ENCODE data around the gene IRAK3. TPM values are rescaled to one million over a fixed set of nuclear protein-coding genes. Genes with fewer than 3 reads are reported as not detected.

IRAK3 gene
- total RNA-seq, 1 experiment from 2014 or later, result 0.44 TPM

DNA sequence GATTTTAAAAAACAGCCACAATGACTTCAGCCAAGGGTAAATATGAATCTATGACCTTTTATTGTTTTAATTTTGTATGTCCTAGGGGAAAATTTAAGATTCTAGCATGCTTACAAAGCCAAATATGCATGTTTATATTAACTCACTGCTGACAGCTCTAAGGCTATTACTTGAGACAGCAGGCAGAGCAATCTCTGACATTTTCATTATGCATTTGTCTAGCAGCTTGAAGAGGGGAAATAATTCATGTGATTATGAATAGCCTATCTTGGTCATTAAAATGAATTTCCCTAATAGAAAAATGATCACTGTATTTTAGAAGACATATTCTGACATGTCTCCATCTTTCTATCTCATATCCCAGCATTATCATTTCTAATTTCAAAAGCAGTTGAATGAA is 66.7 kb downstream of the IRAK3 start:
- Mint-ChIP-seq H3K4me3 (no peak overlapping the region), H3K4me1 (peaks cover 7 to 8% of the 10 kb centered on the region in 2 experiments), H3K36me3 (ENCODE audit: insufficient read depth in 1 of 3, low read depth in 3 of 3) (no peaks in the 10 kb centered on the region), H3K9me3 (no peaks in the 10 kb centered on the region), H3K27me3 (ENCODE audit: low read depth) (no peaks in the 10 kb centered on the region), H3K27ac (no peak overlapping the region)
- Histone ChIP-seq H3K23ac (ENCODE audit: insufficient read length, low read depth, low read length) (no peak overlapping the region), H4K8ac (replicated peaks; ENCODE audit: insufficient read length, low read depth, low read length) (no peak overlapping the region), H3K4ac (ENCODE audit: low read depth, low read length) (no peak overlapping the region), H2BK20ac (ENCODE audit: low read depth, low read length, poor library complexity, severe bottlenecking) (no peak overlapping the region), H2BK120ac (ENCODE audit: low read depth, low read length, poor library complexity, severe bottlenecking) (no peak overlapping the region), H3K56ac (ENCODE audit: insufficient read length, low read depth, low read length) (no peak overlapping the region), H3K79me2 (ENCODE audit: insufficient read depth, low read length) (no peaks in the 10 kb centered on the region), H2AK5ac (ENCODE audit: insufficient read length, low read length) (no peak overlapping the region), H3K27ac (ENCODE audit: insufficient read length, low read depth, low read length) (no peak overlapping the region), H3K14ac (ENCODE audit: insufficient read depth, low read length) (no peak overlapping the region), H2BK5ac (ENCODE audit: insufficient read length, low read length) (no peak overlapping the region), H3K23me2 (ENCODE audit: insufficient read length, low read depth, low read length, poor library complexity, severe bottlenecking) (no peaks in the 10 kb centered on the region), H2BK12ac (ENCODE audit: insufficient read length, low read depth, low read length) (no peak overlapping the region), H4K91ac (ENCODE audit: insufficient read length, low read depth, low read length) (no peak overlapping the region), H3K18ac (ENCODE audit: insufficient read length, low read depth, low read length) (no peak overlapping the region), H3K9me3 (ENCODE audit: control insufficient read depth, low read depth, low read length) (no peaks in the 10 kb centered on the region), H3K27me3 (ENCODE audit: insufficient read depth, low read length) (no peaks in the 10 kb centered on the region), H3T11ph (ENCODE audit: low read length) (no peak overlapping the region), H4K20me1 (ENCODE audit: control insufficient read depth, insufficient read depth, insufficient read length) (no peaks in the 10 kb centered on the region), H3K79me1 (ENCODE audit: insufficient read depth, low read depth, low read length, poor library complexity, severe bottlenecking) (no peaks in the 10 kb centered on the region), H3K4me1 (ENCODE audit: insufficient read depth, low read length) (no peaks in the 10 kb centered on the region), H2BK15ac (ENCODE audit: low read depth, low read length) (no peak overlapping the region), H3K4me2 (ENCODE audit: insufficient read depth, insufficient read length, low read length) (no peak overlapping the region), H2AFZ (ENCODE audit: low read length) (no peak overlapping the region), H4K5ac (ENCODE audit: insufficient read length, low read depth, low read length) (no peak overlapping the region), H3K9ac (ENCODE audit: extremely low read depth, insufficient read length, low read length) (no peak overlapping the region)
- DNase-seq, result no peak
- TF ChIP-seq, protein P1, sequence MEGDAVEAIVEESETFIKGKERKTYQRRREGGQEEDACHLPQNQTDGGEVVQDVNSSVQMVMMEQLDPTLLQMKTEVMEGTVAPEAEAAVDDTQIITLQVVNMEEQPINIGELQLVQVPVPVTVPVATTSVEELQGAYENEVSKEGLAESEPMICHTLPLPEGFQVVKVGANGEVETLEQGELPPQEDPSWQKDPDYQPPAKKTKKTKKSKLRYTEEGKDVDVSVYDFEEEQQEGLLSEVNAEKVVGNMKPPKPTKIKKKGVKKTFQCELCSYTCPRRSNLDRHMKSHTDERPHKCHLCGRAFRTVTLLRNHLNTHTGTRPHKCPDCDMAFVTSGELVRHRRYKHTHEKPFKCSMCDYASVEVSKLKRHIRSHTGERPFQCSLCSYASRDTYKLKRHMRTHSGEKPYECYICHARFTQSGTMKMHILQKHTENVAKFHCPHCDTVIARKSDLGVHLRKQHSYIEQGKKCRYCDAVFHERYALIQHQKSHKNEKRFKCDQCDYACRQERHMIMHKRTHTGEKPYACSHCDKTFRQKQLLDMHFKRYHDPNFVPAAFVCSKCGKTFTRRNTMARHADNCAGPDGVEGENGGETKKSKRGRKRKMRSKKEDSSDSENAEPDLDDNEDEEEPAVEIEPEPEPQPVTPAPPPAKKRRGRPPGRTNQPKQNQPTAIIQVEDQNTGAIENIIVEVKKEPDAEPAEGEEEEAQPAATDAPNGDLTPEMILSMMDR (conservative IDR thresholded peaks at IDR 0.05), result no peak
